Panc1 (cell line): ENCODE data around the gene AIG1.

ENCODE experiments used
- POLR2AphosphoS5 ChIP-seq: IDR thresholded peaks from 2 replicates; pipeline ENCODE4 v1.6.1; 2012; ENCODE audit warnings: mild to moderate bottlenecking, low read depth, low read length, moderate library complexity
- TF ChIP-seq, protein P1 (sequence below): fragments of 450-650 bp; IDR thresholded peaks from 2 replicates; pipeline ENCODE4 v1.5.1; 2017; ENCODE audit warnings: mild to moderate bottlenecking

DNA sequence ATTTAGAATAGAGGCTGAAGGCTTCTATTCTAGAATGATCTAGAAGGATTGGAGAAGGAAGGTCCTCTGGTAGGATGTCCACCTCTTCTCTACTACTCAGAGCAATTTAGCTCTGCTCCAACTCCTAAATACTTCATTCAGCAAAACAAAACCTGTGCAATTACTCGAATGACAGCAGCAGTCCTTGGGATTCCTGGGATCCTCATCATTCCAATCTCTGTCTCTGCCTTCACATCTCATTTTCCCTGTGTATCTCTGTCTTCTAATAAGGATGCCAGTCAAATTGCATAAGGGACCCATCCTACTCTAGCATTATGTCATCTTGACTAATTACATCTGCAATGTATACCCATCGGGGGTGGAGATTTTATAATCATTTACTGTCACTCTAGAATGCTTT lies 5.5 kb upstream of the AIG1 start:
- TF ChIP-seq, protein P1, sequence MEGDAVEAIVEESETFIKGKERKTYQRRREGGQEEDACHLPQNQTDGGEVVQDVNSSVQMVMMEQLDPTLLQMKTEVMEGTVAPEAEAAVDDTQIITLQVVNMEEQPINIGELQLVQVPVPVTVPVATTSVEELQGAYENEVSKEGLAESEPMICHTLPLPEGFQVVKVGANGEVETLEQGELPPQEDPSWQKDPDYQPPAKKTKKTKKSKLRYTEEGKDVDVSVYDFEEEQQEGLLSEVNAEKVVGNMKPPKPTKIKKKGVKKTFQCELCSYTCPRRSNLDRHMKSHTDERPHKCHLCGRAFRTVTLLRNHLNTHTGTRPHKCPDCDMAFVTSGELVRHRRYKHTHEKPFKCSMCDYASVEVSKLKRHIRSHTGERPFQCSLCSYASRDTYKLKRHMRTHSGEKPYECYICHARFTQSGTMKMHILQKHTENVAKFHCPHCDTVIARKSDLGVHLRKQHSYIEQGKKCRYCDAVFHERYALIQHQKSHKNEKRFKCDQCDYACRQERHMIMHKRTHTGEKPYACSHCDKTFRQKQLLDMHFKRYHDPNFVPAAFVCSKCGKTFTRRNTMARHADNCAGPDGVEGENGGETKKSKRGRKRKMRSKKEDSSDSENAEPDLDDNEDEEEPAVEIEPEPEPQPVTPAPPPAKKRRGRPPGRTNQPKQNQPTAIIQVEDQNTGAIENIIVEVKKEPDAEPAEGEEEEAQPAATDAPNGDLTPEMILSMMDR, result no peak
- no peak for TF ChIP-seq POLR2AphosphoS5
